Fibroblast of skin of back (primary cell): ENCODE measurements around the gene EPG5.
A peak's percentile ranks its signal among the peaks of the same experiment; 100 is the strongest.
"Not testable (repeated sequence)": the region's sequence is repeated elsewhere in the genome, so short reads cannot be mapped to it uniquely, and the experiment has no call there.

Experiments
- DNase-seq: peaks from one replicate; pipeline ENCODE4 v3.0.0-alpha.2; 2013

EPG5 gene

GRCh38 chr18:45838302-45839070 is 128.6 kb downstream of the EPG5 start:
- no peak for DNase-seq

- peak; percentile 67 for DNase-seq
These were observed 129.7 kb downstream of the EPG5 start for GRCh38 chr18:45837283-45838070.

- DNase-seq: no peak
These were observed 130.6 kb downstream of the EPG5 start for GRCh38 chr18:45836242-45837205.

GRCh38 chr18:45835057-45835636 is 132.0 kb downstream of the EPG5 start:
- no peak for DNase-seq

- DNase-seq: no peak
These were observed 132.8 kb downstream of the EPG5 start for GRCh38 chr18:45834306-45834705.

GRCh38 chr18:45833846-45834245 is 133.3 kb downstream of the EPG5 start:
- DNase-seq: no peak

- DNase-seq: no peak
These were observed 136.2 kb downstream of the EPG5 start for GRCh38 chr18:45830917-45831316.

GRCh38 chr18:45829855-45830254 is 137.3 kb downstream of the EPG5 start:
- DNase-seq: no peak

GRCh38 chr18:45828917-45829811 is 138.0 kb downstream of the EPG5 start:
- no peak for DNase-seq

GRCh38 chr18:45826716-45827115 is 140.4 kb downstream of the EPG5 start:
- DNase-seq: not testable (repeated sequence)

- no peak for DNase-seq
These were observed 141.0 kb downstream of the EPG5 start for GRCh38 chr18:45826084-45826483.

- peak; percentile 46 for DNase-seq
These were observed 141.7 kb downstream of the EPG5 start, which contains the start of gene SIGLEC15 for GRCh38 chr18:45825258-45826044. Gene SIGLEC15 (plus strand): TSS chr18:45825675. CDS start chr18:45825729, 54 bp downstream.

GRCh38 chr18:45821711-45822110 is 145.4 kb downstream of the EPG5 start:
- DNase-seq: no peak

- no peak for DNase-seq
These were observed 146.1 kb downstream of the EPG5 start for GRCh38 chr18:45821026-45821425.

- DNase-seq: no peak
These were observed 146.9 kb downstream of the EPG5 start for GRCh38 chr18:45820106-45820745.

- peak; percentile 18 for DNase-seq
These were observed 148.4 kb downstream of the EPG5 start for GRCh38 chr18:45818765-45819164.

- no peak for DNase-seq
These were observed 149.6 kb downstream of the EPG5 start for GRCh38 chr18:45817543-45817942.

- DNase-seq: not testable (repeated sequence)
These were observed 152.4 kb downstream of the EPG5 start for GRCh38 chr18:45814733-45815132.

- not testable (repeated sequence) for DNase-seq
These were observed 160.0 kb downstream of the EPG5 start for GRCh38 chr18:45807144-45807543.

GRCh38 chr18:45806226-45806625 is 160.9 kb downstream of the EPG5 start:
- peak; percentile 79 for DNase-seq
